ENCODE results near the gene PLPP1.
"Not testable (repeated sequence)": the region's sequence is repeated elsewhere in the genome, so short reads cannot be mapped to it uniquely, and the experiment has no call there.

PLPP1 gene

DNA sequence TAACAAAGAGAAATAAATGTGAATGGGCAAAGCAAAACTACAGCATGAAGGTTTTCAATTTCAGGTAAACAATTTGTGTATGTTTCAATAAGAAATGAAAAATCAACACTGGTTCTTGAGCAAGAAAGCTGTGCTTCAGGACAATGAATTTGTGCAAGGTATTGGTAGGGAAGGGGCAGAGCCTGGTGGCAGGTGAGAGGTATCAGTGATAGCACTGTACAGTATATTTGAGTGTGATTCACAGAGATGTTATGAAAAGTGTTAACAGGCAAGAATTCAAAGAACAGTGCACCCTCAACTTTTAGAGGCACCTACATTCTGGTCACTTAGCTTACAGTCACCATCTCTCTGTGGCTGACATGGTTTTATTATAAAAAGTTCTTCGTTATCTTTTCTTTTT, 25.7 kb downstream of the PLPP1 start:
- in situ Hi-C loops (cut with MboI; ENCODE audit: low sequenced_read_pairs), result no loop called here

DNA sequence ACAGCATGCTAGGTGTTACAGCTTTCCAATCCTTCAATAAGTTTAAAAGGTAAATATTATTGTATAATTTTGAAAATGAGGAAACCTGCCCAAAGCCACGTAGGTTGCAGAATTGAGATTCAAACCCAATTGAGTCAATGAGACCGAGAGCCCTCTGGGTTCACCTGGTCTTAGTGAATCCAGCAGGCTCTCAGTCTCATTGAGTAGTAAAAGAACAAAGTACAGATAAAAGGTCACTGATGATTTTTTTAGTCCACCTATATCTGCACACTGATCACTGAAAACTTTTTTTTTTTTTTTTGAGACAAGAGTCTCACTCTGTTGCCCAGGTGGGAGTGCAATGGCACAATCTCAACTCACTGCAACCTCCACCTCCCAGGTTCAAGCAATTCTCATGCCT, 27.2 kb downstream of the PLPP1 start:
- in situ Hi-C loops (cut with MboI; ENCODE audit: low sequenced_read_pairs), result no loop called here

GRCh38 chr5:55505711-55506110, 29.1 kb downstream of the PLPP1 start:
- in situ Hi-C loops (cut with MboI; ENCODE audit: low sequenced_read_pairs), result not testable (repeated sequence)

DNA sequence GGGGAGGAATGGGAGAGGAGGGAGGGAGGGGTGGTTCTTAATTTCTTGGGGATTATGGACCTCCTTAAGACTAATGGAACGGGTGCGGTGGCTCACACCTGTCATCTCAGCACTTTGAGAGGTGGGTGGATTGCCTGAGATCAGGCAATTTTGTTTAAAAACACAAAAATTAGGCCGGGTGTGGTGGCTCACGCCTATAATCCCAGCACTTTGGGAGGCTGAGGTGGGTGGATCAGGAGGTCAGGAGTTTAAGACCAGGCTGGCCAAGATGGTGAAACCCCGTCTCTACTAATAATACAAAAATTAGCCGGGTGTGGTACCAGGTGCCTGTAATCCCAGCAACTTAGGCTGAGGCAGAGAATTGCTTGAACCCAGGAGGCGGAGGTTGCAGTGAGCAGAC, 30.8 kb downstream of the PLPP1 start:
- in situ Hi-C loops (cut with MboI; ENCODE audit: low sequenced_read_pairs), result not testable (repeated sequence)

DNA sequence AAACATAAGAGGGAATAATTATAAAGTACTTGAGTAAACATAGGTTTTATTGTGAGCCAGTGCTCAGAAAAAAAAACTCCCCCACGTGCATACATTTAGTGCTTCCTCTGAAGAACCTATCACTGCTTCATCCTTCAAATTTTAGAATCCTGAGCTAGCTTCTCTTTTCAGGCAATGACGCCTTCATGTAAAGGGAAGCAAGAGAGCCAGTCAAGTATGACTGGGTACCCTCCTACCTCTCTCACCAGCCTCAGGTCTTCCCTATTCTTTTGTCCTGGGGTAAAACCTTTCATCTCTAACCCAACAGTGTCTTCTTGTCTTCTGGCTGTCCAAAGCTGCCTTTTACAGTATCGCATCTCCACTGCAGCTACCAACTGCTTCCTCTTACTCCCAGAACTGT, 32.0 kb downstream of the PLPP1 start:
- in situ Hi-C loops (cut with MboI; ENCODE audit: low sequenced_read_pairs), result no loop called here

DNA sequence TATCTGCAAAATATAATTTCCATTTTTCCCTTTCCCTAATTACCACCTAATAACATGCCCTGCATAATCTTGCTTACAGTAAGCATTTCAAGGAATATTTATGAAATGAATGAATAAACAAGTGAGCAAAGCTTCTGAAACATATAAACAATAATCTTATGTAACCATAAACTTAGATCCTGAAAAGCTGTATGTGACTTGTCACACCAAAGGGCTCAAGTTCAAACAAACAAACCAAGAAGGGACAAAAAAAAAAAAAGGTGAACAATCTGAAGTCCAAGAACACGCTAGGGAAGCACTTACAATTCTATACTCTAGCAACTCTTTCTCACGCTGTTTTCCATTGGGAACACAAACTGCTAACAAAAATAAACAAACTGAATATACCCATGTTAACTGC, 36.3 kb downstream of the PLPP1 start:
- in situ Hi-C loops (cut with MboI; ENCODE audit: low sequenced_read_pairs), result no loop called here

- in situ Hi-C loops (cut with MboI; ENCODE audit: low sequenced_read_pairs), result no loop called here
Measured at GRCh38 chr5:55497712-55498111, 37.1 kb downstream of the PLPP1 start.

DNA sequence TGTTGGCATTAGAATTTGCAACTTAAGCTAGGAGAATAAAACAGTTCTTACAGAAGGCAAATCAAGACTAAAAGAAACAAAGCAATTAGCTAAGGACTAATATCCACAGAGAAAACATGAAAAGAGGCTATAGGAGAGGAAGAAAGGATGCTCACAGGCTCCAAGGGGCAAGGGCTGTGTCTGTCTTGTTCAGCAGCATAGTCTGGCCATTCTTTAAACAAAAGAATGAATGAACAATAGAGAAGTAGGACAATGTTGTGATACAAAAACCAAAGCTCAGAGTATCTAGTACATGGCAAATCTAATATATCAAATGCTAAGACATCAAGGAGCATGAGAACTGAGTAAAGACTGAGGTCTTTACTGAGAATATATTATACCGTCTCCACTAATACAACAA, 39.5 kb downstream of the PLPP1 start:
- in situ Hi-C loops (cut with MboI; ENCODE audit: low sequenced_read_pairs), result no loop called here

GRCh38 chr5:55492449-55492848, 42.3 kb downstream of the PLPP1 start:
- in situ Hi-C loops (cut with MboI; ENCODE audit: low sequenced_read_pairs), result no loop called here

GRCh38 chr5:55485073-55485472, 49.7 kb downstream of the PLPP1 start:
- in situ Hi-C loops (cut with MboI; ENCODE audit: low sequenced_read_pairs), result no loop called here

- in situ Hi-C loops (cut with MboI; ENCODE audit: low sequenced_read_pairs), result no loop called here
Measured at GRCh38 chr5:55484531-55484930, 50.2 kb downstream of the PLPP1 start.

- in situ Hi-C loops (cut with MboI; ENCODE audit: low sequenced_read_pairs), result no loop called here
Measured at GRCh38 chr5:55483885-55484284, 50.9 kb downstream of the PLPP1 start.

DNA sequence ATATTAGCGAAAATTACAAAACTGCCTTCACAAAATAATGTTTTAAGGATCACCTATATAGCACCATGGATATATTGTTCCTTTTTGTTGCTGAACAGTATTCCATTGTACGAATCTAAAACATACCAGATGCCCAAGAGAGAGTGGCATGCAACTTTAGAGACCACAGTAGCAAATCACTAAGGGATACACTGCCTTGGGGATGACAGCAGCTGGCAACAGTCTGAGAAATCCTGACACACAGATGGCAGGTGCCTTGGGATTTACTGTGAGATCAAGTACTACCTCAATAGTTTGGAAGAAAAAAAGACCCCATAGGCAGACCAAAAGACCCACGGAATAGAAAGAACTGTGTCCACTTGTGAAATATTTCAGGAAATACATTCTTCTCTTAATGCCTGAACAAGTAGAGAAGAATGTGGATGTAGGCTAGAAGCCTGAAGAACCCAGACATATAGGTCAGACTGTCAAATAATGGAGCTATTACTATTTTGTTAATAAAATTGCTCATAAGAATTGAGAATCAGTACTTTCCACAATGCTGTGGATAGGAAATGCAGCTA, 53.4 kb downstream of the PLPP1 start:
- in situ Hi-C loops (cut with MboI; ENCODE audit: low sequenced_read_pairs), result no loop called here

GRCh38 chr5:55480781-55481180, 54.0 kb downstream of the PLPP1 start:
- in situ Hi-C loops (cut with MboI; ENCODE audit: low sequenced_read_pairs), result no loop called here

DNA sequence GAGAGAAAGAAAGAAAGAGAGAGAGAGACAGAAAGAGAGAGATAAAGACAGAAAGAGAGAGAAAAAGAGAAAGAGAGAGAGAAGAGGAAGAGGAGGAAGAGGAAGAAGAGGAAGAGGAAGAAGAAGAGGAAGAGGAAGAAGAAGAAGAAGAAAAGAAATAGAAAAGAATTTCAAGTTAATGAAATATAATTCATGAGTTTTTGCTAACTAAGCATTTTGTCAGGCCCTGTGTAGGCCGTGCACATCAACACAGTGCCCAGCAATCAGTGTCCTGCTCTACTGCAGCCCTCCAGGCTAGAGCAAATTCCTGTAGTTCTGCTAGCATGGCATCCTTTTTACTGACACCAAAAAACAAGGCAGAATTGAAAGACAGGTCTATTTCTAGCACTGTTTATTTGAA, 62.1 kb downstream of the PLPP1 start:
- in situ Hi-C loops (cut with MboI; ENCODE audit: low sequenced_read_pairs), result no loop called here

GRCh38 chr5:55471468-55471867, 63.3 kb downstream of the PLPP1 start:
- in situ Hi-C loops (cut with MboI; ENCODE audit: low sequenced_read_pairs), result no loop called here

- in situ Hi-C loops (cut with MboI; ENCODE audit: low sequenced_read_pairs), result no loop called here
Measured at GRCh38 chr5:55470282-55470681, 64.5 kb downstream of the PLPP1 start.

- in situ Hi-C loops (cut with MboI; ENCODE audit: low sequenced_read_pairs), result no loop called here
Measured at GRCh38 chr5:55469839-55470238, 64.9 kb downstream of the PLPP1 start.

GRCh38 chr5:55467862-55468551, 66.8 kb downstream of the PLPP1 start:
- in situ Hi-C loops (cut with MboI; ENCODE audit: low sequenced_read_pairs), result no loop called here

GRCh38 chr5:55463613-55464012, 71.2 kb downstream of the PLPP1 start:
- in situ Hi-C loops (cut with MboI; ENCODE audit: low sequenced_read_pairs), result no loop called here

DNA sequence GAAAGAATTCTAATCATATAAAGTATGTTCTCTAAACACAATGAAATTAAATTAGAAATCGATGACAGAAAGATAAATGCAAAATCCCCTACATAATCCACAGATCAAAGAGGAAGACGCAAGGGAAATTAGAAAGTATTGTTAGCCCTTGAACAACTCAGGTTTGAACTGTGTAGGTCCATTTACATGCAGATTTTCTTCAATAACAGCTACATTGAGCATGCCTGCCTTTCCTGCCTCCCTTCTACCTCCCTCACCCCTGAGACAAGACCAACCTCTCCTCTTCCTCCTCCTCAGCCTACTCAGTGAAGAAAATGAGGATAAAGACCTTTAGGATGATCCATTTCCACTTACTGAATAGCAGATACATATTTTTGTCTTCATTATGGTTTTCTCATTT, 75.2 kb downstream of the PLPP1 start:
- in situ Hi-C loops (cut with MboI; ENCODE audit: low sequenced_read_pairs), result no loop called here

DNA sequence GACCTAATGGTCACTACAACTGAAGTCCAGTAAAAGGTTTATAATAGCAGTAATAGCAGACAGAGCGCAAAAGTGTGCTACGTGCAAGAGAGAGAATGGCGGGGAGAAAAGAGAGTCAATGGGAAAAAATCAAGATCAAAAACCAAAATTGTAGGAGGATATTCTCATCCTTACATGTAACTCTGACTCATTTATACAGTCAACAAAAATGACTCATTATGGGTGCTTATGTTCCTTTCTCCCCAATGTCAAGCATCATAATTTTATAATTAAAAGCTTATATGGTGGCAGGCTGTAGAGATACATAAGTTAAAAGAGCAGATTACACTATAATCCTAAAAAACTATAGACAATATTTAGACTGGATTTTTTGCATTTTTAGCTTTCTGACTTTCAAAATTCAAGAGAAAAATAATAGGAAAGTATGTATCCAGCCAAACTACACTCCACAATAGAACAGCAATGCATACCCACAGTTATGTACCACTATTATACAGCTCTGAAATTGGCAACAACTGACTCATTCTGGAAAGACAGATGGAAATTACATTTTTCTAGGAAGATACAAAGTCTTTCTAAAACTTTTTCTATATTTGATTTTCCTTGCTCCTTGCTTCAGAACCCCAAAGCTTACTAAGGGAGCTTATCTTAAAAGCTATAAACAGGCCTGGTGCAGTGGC, 78.4 kb downstream of the PLPP1 start:
- in situ Hi-C loops (cut with MboI; ENCODE audit: low sequenced_read_pairs), result no loop called here
